ENCODE measurements around the gene CD81.

CD81 gene

GRCh38 chr11:2423157-2424025, 46.3 kb downstream of the CD81 start:
- no peak for DNase-seq

- DNase-seq, result no peak
These were observed 47.8 kb downstream of the CD81 start for GRCh38 chr11:2424811-2425495.

GRCh38 chr11:2425506-2425905, 48.4 kb downstream of the CD81 start:
- no peak for DNase-seq

GRCh38 chr11:2426221-2426620, 49.1 kb downstream of the CD81 start:
- DNase-seq, result no peak

GRCh38 chr11:2426826-2427521, 49.9 kb downstream of the CD81 start:
- no peak for DNase-seq

GRCh38 chr11:2427721-2428321, 50.7 kb downstream of the CD81 start:
- no peak for DNase-seq

GRCh38 chr11:2428322-2428795, 51.2 kb downstream of the CD81 start:
- peak; percentile 92 for DNase-seq

GRCh38 chr11:2431395-2431794, 54.3 kb downstream of the CD81 start:
- no peak for DNase-seq

GRCh38 chr11:2432171-2432621, 55.1 kb downstream of the CD81 start:
- DNase-seq, result no peak

GRCh38 chr11:2432628-2433071, 55.5 kb downstream of the CD81 start:
- no peak for DNase-seq

GRCh38 chr11:2433106-2433925, 56.2 kb downstream of the CD81 start:
- no peak for DNase-seq

- DNase-seq, result no peak
These were observed 56.9 kb downstream of the CD81 start for GRCh38 chr11:2434008-2434407.

- DNase-seq, result no peak
These were observed 57.6 kb downstream of the CD81 start for GRCh38 chr11:2434506-2435255.

GRCh38 chr11:2435288-2436012, 58.3 kb downstream of the CD81 start:
- no peak for DNase-seq

GRCh38 chr11:2436013-2436520, 59.0 kb downstream of the CD81 start:
- no peak for DNase-seq

GRCh38 chr11:2436521-2437031, 59.5 kb downstream of the CD81 start:
- no peak for DNase-seq

GRCh38 chr11:2437516-2437915, 60.4 kb downstream of the CD81 start:
- no peak for DNase-seq

GRCh38 chr11:2439820-2440219, 62.7 kb downstream of the CD81 start:
- no peak for DNase-seq

GRCh38 chr11:2440646-2441045, 63.5 kb downstream of the CD81 start:
- DNase-seq, result no peak

- no peak for DNase-seq
These were observed 64.1 kb downstream of the CD81 start for GRCh38 chr11:2441171-2441570.

Data from CD4-positive, alpha-beta T cell treated with Interleukin-6 for 4 hours (primary cell).